H9 (cell line): ENCODE data around the gene CFAP61. TPM values are rescaled to one million over a fixed set of nuclear protein-coding genes. Genes with fewer than 3 reads are reported as not detected.

ENCODE experiments used
- DNase-seq: peaks from one replicate; pipeline ENCODE4 v3.0.0-alpha.2; 2017
- H2AFZ ChIP-seq: one replicate; pipeline ENCODE4 v1.6.1; 2013; ENCODE audit warnings: mild to moderate bottlenecking, low read length, control low read depth, moderate library complexity
- H2AK5ac ChIP-seq: 2 replicates; pipeline ENCODE4 v1.6.1; 2013; ENCODE audit warnings: low read length, control low read depth, mixed read lengths; ENCODE audit not compliant: insufficient read length
- H2BK120ac ChIP-seq: one replicate; pipeline ENCODE4 v1.6.1; 2013; ENCODE audit warnings: low read depth, mild to moderate bottlenecking, low read length, control low read depth, inconsistent platforms; ENCODE audit not compliant: poor library complexity, severe bottlenecking
- H2BK12ac ChIP-seq: 2 replicates; pipeline ENCODE4 v1.6.1; 2013; ENCODE audit warnings: low read length, control low read depth, mixed read lengths, low read depth; ENCODE audit not compliant: insufficient read length
- H2BK15ac ChIP-seq: 2 replicates; pipeline ENCODE4 v1.6.1; 2013; ENCODE audit warnings: low read depth, low read length, control low read depth
- H2BK20ac ChIP-seq: one replicate; pipeline ENCODE4 v1.6.1; 2013; ENCODE audit warnings: low read depth, mild to moderate bottlenecking, low read length, control low read depth, inconsistent platforms; ENCODE audit not compliant: poor library complexity, severe bottlenecking
- H2BK5ac ChIP-seq: 2 replicates; pipeline ENCODE4 v1.6.1; 2013; ENCODE audit warnings: low read length, control low read depth, mixed read lengths; ENCODE audit not compliant: insufficient read length
- H3K14ac ChIP-seq: 2 replicates; pipeline ENCODE4 v1.6.1; 2013; ENCODE audit warnings: low read length, control low read depth; ENCODE audit not compliant: insufficient read depth
- H3K18ac ChIP-seq: 2 replicates; pipeline ENCODE4 v1.6.1; 2013; ENCODE audit warnings: low read depth, mild to moderate bottlenecking, mixed read lengths, low read length, control low read depth; ENCODE audit not compliant: insufficient read length
- H3K23ac ChIP-seq: 2 replicates; pipeline ENCODE4 v1.6.1; 2013; ENCODE audit warnings: low read length, control low read depth, mixed read lengths, low read depth; ENCODE audit not compliant: insufficient read length
- H3K23me2 ChIP-seq: 2 replicates; pipeline ENCODE4 v1.6.1; 2013; ENCODE audit warnings: low read depth, mild to moderate bottlenecking, mixed read lengths, low read length, control low read depth; ENCODE audit not compliant: insufficient read length, poor library complexity, severe bottlenecking
- H3K27ac ChIP-seq: 2 replicates; pipeline ENCODE4 v1.5.1; 2013; ENCODE audit warnings: low read length, control low read depth, mixed read lengths, low read depth; ENCODE audit not compliant: insufficient read length
- H3K27me3 ChIP-seq: 2 replicates; pipeline ENCODE4 v1.6.1; 2013; ENCODE audit warnings: low read length, control low read depth, inconsistent platforms; ENCODE audit not compliant: insufficient read depth
- H3K4ac ChIP-seq: 2 replicates; pipeline ENCODE4 v1.6.1; 2013; ENCODE audit warnings: low read depth, mild to moderate bottlenecking, control low read depth, inconsistent platforms, low read length, moderate library complexity
- H3K4me1 ChIP-seq: 2 replicates; pipeline ENCODE4 v1.6.1; 2013; ENCODE audit warnings: low read length, control low read depth, inconsistent platforms; ENCODE audit not compliant: insufficient read depth
- H3K4me2 ChIP-seq: 2 replicates; pipeline ENCODE4 v1.6.1; 2013; ENCODE audit warnings: low read length, control low read depth, mixed read lengths; ENCODE audit not compliant: insufficient read length, insufficient read depth
- H3K56ac ChIP-seq: 2 replicates; pipeline ENCODE4 v1.6.1; 2013; ENCODE audit warnings: low read depth, mild to moderate bottlenecking, mixed read lengths, low read length, control low read depth; ENCODE audit not compliant: insufficient read length
- H3K79me1 ChIP-seq: 2 replicates; pipeline ENCODE4 v1.6.1; 2013; ENCODE audit warnings: low read depth, mild to moderate bottlenecking, moderate library complexity, low read length, control low read depth, inconsistent platforms; ENCODE audit not compliant: insufficient read depth, poor library complexity, severe bottlenecking
- H3K79me2 ChIP-seq: 2 replicates; pipeline ENCODE4 v1.6.1; 2013; ENCODE audit warnings: low read length, control low read depth, inconsistent platforms; ENCODE audit not compliant: insufficient read depth
- H3K9ac ChIP-seq: 2 replicates; pipeline ENCODE4 v1.6.1; 2013; ENCODE audit warnings: low read length, control low read depth, mixed read lengths; ENCODE audit not compliant: insufficient read length; ENCODE audit errors: extremely low read depth
- H3K9me3 ChIP-seq: one replicate; pipeline ENCODE4 v1.6.1; 2013; ENCODE audit warnings: low read depth, low read length, inconsistent platforms; ENCODE audit not compliant: control insufficient read depth
- H3T11ph ChIP-seq: one replicate; pipeline ENCODE4 v1.6.1; 2013; ENCODE audit warnings: mild to moderate bottlenecking, low read length, control low read depth, inconsistent platforms
- H4K20me1 ChIP-seq: one replicate; pipeline ENCODE4 v1.6.1; 2013; ENCODE audit not compliant: control insufficient read depth, insufficient read length, insufficient read depth
- H4K5ac ChIP-seq: 2 replicates; pipeline ENCODE4 v1.6.1; 2013; ENCODE audit warnings: low read depth, mild to moderate bottlenecking, mixed read lengths, low read length, control low read depth; ENCODE audit not compliant: insufficient read length
- H4K8ac ChIP-seq: replicated peaks from 2 replicates; pipeline ENCODE4 v1.6.1; 2013; ENCODE audit warnings: low read length, control low read depth, mixed read lengths, low read depth; ENCODE audit not compliant: insufficient read length
- H4K91ac ChIP-seq: 2 replicates; pipeline ENCODE4 v1.6.1; 2013; ENCODE audit warnings: low read depth, mild to moderate bottlenecking, moderate library complexity, mixed read lengths, low read length, control low read depth; ENCODE audit not compliant: insufficient read length
- H3K27ac Mint-ChIP-seq, 3 experiments: 2 replicates in 2 of 3; 3 replicates in 1 of 3; pipeline ENCODE4 v1.8.0; 2020 to 2021; ENCODE audit warnings: mixed read lengths in 3 of 3, mild to moderate bottlenecking in 1 of 3, moderate library complexity in 1 of 3
- H3K27me3 Mint-ChIP-seq: 2 replicates; pipeline ENCODE4 v1.8.0; 2021; ENCODE audit warnings: low read depth, mild to moderate bottlenecking, moderate library complexity, mixed read lengths
- H3K36me3 Mint-ChIP-seq, 3 experiments: 2 replicates in 2 of 3; 3 replicates in 1 of 3; pipeline ENCODE4 v1.8.0; 2020 to 2021; ENCODE audit warnings: low read depth in 3 of 3, mixed read lengths in 3 of 3; ENCODE audit not compliant: insufficient read depth in 1 of 3
- H3K4me1 Mint-ChIP-seq, 2 experiments: 2 replicates each; pipeline ENCODE4 v1.8.0; 2020; ENCODE audit warnings: mixed read lengths in 2 of 2
- H3K4me3 Mint-ChIP-seq, 2 experiments: 2 replicates in 1 of 2; 3 replicates in 1 of 2; pipeline ENCODE4 v1.8.0; 2020 to 2021; ENCODE audit warnings: mild to moderate bottlenecking in 2 of 2, mixed read lengths in 2 of 2, moderate library complexity in 1 of 2
- H3K9me3 Mint-ChIP-seq, 2 experiments: 2 replicates in 1 of 2; 3 replicates in 1 of 2; pipeline ENCODE4 v1.8.0; 2020; ENCODE audit warnings: mild to moderate bottlenecking in 2 of 2, mixed read lengths in 2 of 2, moderate library complexity in 1 of 2
- WGBS: extraction: QIAGEN DNeasy Blood & Tissue Kit; methylation state at CpG from one replicate; pipeline ENCODE4 v1.1.7; 2013; ENCODE audit warnings: missing lambda C conversion rate, low lambda C conversion rate, mixed read lengths; ENCODE audit not compliant: insufficient read length; ENCODE audit errors: extremely low coverage; 5-methylcytosine and 5-hydroxymethylcytosine counted together
- total RNA-seq: library from RNA; stranded (reverse); gene quantifications from 2 replicates; pipeline ENCODE4 v1.2.1, GENCODE V29; 2021
- TF ChIP-seq, protein P1 (sequence below): fragments of 200-600 bp; sonication (generic); conservative IDR thresholded peaks from 3 replicates; pipeline ENCODE4 v1.8.0; 2021; ENCODE audit warnings: antibody characterized with exemption, mild to moderate bottlenecking

CFAP61 gene
- total RNA-seq, 1 experiment from 2014 or later, result 0.44 TPM

- Histone ChIP-seq H4K91ac (no peak overlapping the region), H3K4ac (no peak overlapping the region), H3T11ph (no peak overlapping the region), H2BK20ac (no peak overlapping the region), H4K8ac (no peak overlapping the region), H3K79me1 (no peaks in the 10 kb centered on the region), H3K9me3 (no peaks in the 10 kb centered on the region), H3K4me1 (no peaks in the 10 kb centered on the region), H2AFZ (no peak overlapping the region), H3K4me2 (no peak overlapping the region), H2BK5ac (no peak overlapping the region), H3K56ac (no peak overlapping the region), H3K27ac (no peak overlapping the region), H3K79me2 (no peaks in the 10 kb centered on the region), H3K27me3 (no peaks in the 10 kb centered on the region), H3K14ac (no peak overlapping the region), H3K23me2 (no peaks in the 10 kb centered on the region), H3K9ac (no peak overlapping the region), H4K5ac (no peak overlapping the region), H2BK12ac (no peak overlapping the region), H3K18ac (no peak overlapping the region), H4K20me1 (no peaks in the 10 kb centered on the region), H2BK15ac (no peak overlapping the region), H2BK120ac (no peak overlapping the region), H3K23ac (no peak overlapping the region), H2AK5ac (no peak overlapping the region)
- Mint-ChIP-seq H3K27me3 (no peaks in the 10 kb centered on the region; the same call in 1 of the 2 replicates), H3K9me3 (no peaks in the 10 kb centered on the region; a peak in 1 of 5 replicates), H3K4me1 (no peaks in the 10 kb centered on the region; a peak in 1 of 4 replicates), H3K36me3 (no peaks in the 10 kb centered on the region), H3K27ac (no peak overlapping the region), H3K4me3 (no peak overlapping the region)
- no peak for DNase-seq
- TF ChIP-seq, protein P1, sequence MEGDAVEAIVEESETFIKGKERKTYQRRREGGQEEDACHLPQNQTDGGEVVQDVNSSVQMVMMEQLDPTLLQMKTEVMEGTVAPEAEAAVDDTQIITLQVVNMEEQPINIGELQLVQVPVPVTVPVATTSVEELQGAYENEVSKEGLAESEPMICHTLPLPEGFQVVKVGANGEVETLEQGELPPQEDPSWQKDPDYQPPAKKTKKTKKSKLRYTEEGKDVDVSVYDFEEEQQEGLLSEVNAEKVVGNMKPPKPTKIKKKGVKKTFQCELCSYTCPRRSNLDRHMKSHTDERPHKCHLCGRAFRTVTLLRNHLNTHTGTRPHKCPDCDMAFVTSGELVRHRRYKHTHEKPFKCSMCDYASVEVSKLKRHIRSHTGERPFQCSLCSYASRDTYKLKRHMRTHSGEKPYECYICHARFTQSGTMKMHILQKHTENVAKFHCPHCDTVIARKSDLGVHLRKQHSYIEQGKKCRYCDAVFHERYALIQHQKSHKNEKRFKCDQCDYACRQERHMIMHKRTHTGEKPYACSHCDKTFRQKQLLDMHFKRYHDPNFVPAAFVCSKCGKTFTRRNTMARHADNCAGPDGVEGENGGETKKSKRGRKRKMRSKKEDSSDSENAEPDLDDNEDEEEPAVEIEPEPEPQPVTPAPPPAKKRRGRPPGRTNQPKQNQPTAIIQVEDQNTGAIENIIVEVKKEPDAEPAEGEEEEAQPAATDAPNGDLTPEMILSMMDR, result no peak
- WGBS, result no CpG with 5 or more reads among the region's 10 CpGs
These were observed 43.0 kb downstream of the CFAP61 start for GRCh38 chr20:20095114-20095872.
